H9 (cell line): ENCODE measurements around the gene GLRX3. TPM values are rescaled to one million over a fixed set of nuclear protein-coding genes. Genes with fewer than 3 reads are reported as not detected.

Experiments used
- DNase-seq: peaks from one replicate; pipeline ENCODE4 v3.0.0-alpha.2; 2017
- H2AFZ ChIP-seq: one replicate; pipeline ENCODE4 v1.6.1; 2013; ENCODE audit warnings: mild to moderate bottlenecking, low read length, control low read depth, moderate library complexity
- H2AK5ac ChIP-seq: 2 replicates; pipeline ENCODE4 v1.6.1; 2013; ENCODE audit warnings: low read length, control low read depth, mixed read lengths; ENCODE audit not compliant: insufficient read length
- H2BK120ac ChIP-seq: one replicate; pipeline ENCODE4 v1.6.1; 2013; ENCODE audit warnings: low read depth, mild to moderate bottlenecking, low read length, control low read depth, inconsistent platforms; ENCODE audit not compliant: poor library complexity, severe bottlenecking
- H2BK12ac ChIP-seq: 2 replicates; pipeline ENCODE4 v1.6.1; 2013; ENCODE audit warnings: low read length, control low read depth, mixed read lengths, low read depth; ENCODE audit not compliant: insufficient read length
- H2BK15ac ChIP-seq: 2 replicates; pipeline ENCODE4 v1.6.1; 2013; ENCODE audit warnings: low read depth, low read length, control low read depth
- H2BK20ac ChIP-seq: one replicate; pipeline ENCODE4 v1.6.1; 2013; ENCODE audit warnings: low read depth, mild to moderate bottlenecking, low read length, control low read depth, inconsistent platforms; ENCODE audit not compliant: poor library complexity, severe bottlenecking
- H2BK5ac ChIP-seq: 2 replicates; pipeline ENCODE4 v1.6.1; 2013; ENCODE audit warnings: low read length, control low read depth, mixed read lengths; ENCODE audit not compliant: insufficient read length
- H3K14ac ChIP-seq: 2 replicates; pipeline ENCODE4 v1.6.1; 2013; ENCODE audit warnings: low read length, control low read depth; ENCODE audit not compliant: insufficient read depth
- H3K18ac ChIP-seq: 2 replicates; pipeline ENCODE4 v1.6.1; 2013; ENCODE audit warnings: low read depth, mild to moderate bottlenecking, mixed read lengths, low read length, control low read depth; ENCODE audit not compliant: insufficient read length
- H3K23ac ChIP-seq: 2 replicates; pipeline ENCODE4 v1.6.1; 2013; ENCODE audit warnings: low read length, control low read depth, mixed read lengths, low read depth; ENCODE audit not compliant: insufficient read length
- H3K23me2 ChIP-seq: 2 replicates; pipeline ENCODE4 v1.6.1; 2013; ENCODE audit warnings: low read depth, mild to moderate bottlenecking, mixed read lengths, low read length, control low read depth; ENCODE audit not compliant: insufficient read length, poor library complexity, severe bottlenecking
- H3K27ac ChIP-seq: 2 replicates; pipeline ENCODE4 v1.5.1; 2013; ENCODE audit warnings: low read length, control low read depth, mixed read lengths, low read depth; ENCODE audit not compliant: insufficient read length
- H3K27me3 ChIP-seq: 2 replicates; pipeline ENCODE4 v1.6.1; 2013; ENCODE audit warnings: low read length, control low read depth, inconsistent platforms; ENCODE audit not compliant: insufficient read depth
- H3K4ac ChIP-seq: 2 replicates; pipeline ENCODE4 v1.6.1; 2013; ENCODE audit warnings: low read depth, mild to moderate bottlenecking, control low read depth, inconsistent platforms, low read length, moderate library complexity
- H3K4me1 ChIP-seq: 2 replicates; pipeline ENCODE4 v1.6.1; 2013; ENCODE audit warnings: low read length, control low read depth, inconsistent platforms; ENCODE audit not compliant: insufficient read depth
- H3K4me2 ChIP-seq: 2 replicates; pipeline ENCODE4 v1.6.1; 2013; ENCODE audit warnings: low read length, control low read depth, mixed read lengths; ENCODE audit not compliant: insufficient read length, insufficient read depth
- H3K56ac ChIP-seq: 2 replicates; pipeline ENCODE4 v1.6.1; 2013; ENCODE audit warnings: low read depth, mild to moderate bottlenecking, mixed read lengths, low read length, control low read depth; ENCODE audit not compliant: insufficient read length
- H3K79me1 ChIP-seq: 2 replicates; pipeline ENCODE4 v1.6.1; 2013; ENCODE audit warnings: low read depth, mild to moderate bottlenecking, moderate library complexity, low read length, control low read depth, inconsistent platforms; ENCODE audit not compliant: insufficient read depth, poor library complexity, severe bottlenecking
- H3K79me2 ChIP-seq: 2 replicates; pipeline ENCODE4 v1.6.1; 2013; ENCODE audit warnings: low read length, control low read depth, inconsistent platforms; ENCODE audit not compliant: insufficient read depth
- H3K9ac ChIP-seq: 2 replicates; pipeline ENCODE4 v1.6.1; 2013; ENCODE audit warnings: low read length, control low read depth, mixed read lengths; ENCODE audit not compliant: insufficient read length; ENCODE audit errors: extremely low read depth
- H3K9me3 ChIP-seq: one replicate; pipeline ENCODE4 v1.6.1; 2013; ENCODE audit warnings: low read depth, low read length, inconsistent platforms; ENCODE audit not compliant: control insufficient read depth
- H3T11ph ChIP-seq: one replicate; pipeline ENCODE4 v1.6.1; 2013; ENCODE audit warnings: mild to moderate bottlenecking, low read length, control low read depth, inconsistent platforms
- H4K20me1 ChIP-seq: one replicate; pipeline ENCODE4 v1.6.1; 2013; ENCODE audit not compliant: control insufficient read depth, insufficient read length, insufficient read depth
- H4K5ac ChIP-seq: 2 replicates; pipeline ENCODE4 v1.6.1; 2013; ENCODE audit warnings: low read depth, mild to moderate bottlenecking, mixed read lengths, low read length, control low read depth; ENCODE audit not compliant: insufficient read length
- H4K8ac ChIP-seq: replicated peaks from 2 replicates; pipeline ENCODE4 v1.6.1; 2013; ENCODE audit warnings: low read length, control low read depth, mixed read lengths, low read depth; ENCODE audit not compliant: insufficient read length
- H4K91ac ChIP-seq: 2 replicates; pipeline ENCODE4 v1.6.1; 2013; ENCODE audit warnings: low read depth, mild to moderate bottlenecking, moderate library complexity, mixed read lengths, low read length, control low read depth; ENCODE audit not compliant: insufficient read length
- H3K27ac Mint-ChIP-seq, 3 experiments: 2 replicates in 2 of 3; 3 replicates in 1 of 3; pipeline ENCODE4 v1.8.0; 2020 to 2021; ENCODE audit warnings: mixed read lengths in 3 of 3, mild to moderate bottlenecking in 1 of 3, moderate library complexity in 1 of 3
- H3K27me3 Mint-ChIP-seq: 2 replicates; pipeline ENCODE4 v1.8.0; 2021; ENCODE audit warnings: low read depth, mild to moderate bottlenecking, moderate library complexity, mixed read lengths
- H3K36me3 Mint-ChIP-seq, 3 experiments: 2 replicates in 2 of 3; 3 replicates in 1 of 3; pipeline ENCODE4 v1.8.0; 2020 to 2021; ENCODE audit warnings: low read depth in 3 of 3, mixed read lengths in 3 of 3; ENCODE audit not compliant: insufficient read depth in 1 of 3
- H3K4me1 Mint-ChIP-seq, 2 experiments: 2 replicates each; pipeline ENCODE4 v1.8.0; 2020; ENCODE audit warnings: mixed read lengths in 2 of 2
- H3K4me3 Mint-ChIP-seq, 2 experiments: 2 replicates in 1 of 2; 3 replicates in 1 of 2; pipeline ENCODE4 v1.8.0; 2020 to 2021; ENCODE audit warnings: mild to moderate bottlenecking in 2 of 2, mixed read lengths in 2 of 2, moderate library complexity in 1 of 2
- H3K9me3 Mint-ChIP-seq, 2 experiments: 2 replicates in 1 of 2; 3 replicates in 1 of 2; pipeline ENCODE4 v1.8.0; 2020; ENCODE audit warnings: mild to moderate bottlenecking in 2 of 2, mixed read lengths in 2 of 2, moderate library complexity in 1 of 2
- WGBS: extraction: QIAGEN DNeasy Blood & Tissue Kit; methylation state at CpG from one replicate; pipeline ENCODE4 v1.1.7; 2013; ENCODE audit warnings: missing lambda C conversion rate, low lambda C conversion rate, mixed read lengths; ENCODE audit not compliant: insufficient read length; ENCODE audit errors: extremely low coverage; 5-methylcytosine and 5-hydroxymethylcytosine counted together
- total RNA-seq: library from RNA; stranded (reverse); gene quantifications from 2 replicates; pipeline ENCODE4 v1.2.1, GENCODE V29; 2021
- TF ChIP-seq, protein P1 (sequence below): fragments of 200-600 bp; sonication (generic); conservative IDR thresholded peaks from 3 replicates; pipeline ENCODE4 v1.8.0; 2021; ENCODE audit warnings: antibody characterized with exemption, mild to moderate bottlenecking

The GLRX3 gene
- total RNA-seq, 1 experiment from 2014 or later, result 139 TPM

- Histone ChIP-seq H2AFZ (no peak overlapping the region), H2BK15ac (no peak overlapping the region), H3K27me3 (no peaks in the 10 kb centered on the region), H3K79me1 (peaks cover 6% of the 10 kb centered on the region), H3K56ac (no peak overlapping the region), H3K4me2 (peak overlapping the region; percentile 22), H3K4me1 (0 out of 2 replicates have a peak, but pooled peaks cover 2% of the 10 kb centered on the region), H2AK5ac (no peak overlapping the region), H2BK20ac (no peak overlapping the region), H2BK12ac (no peak overlapping the region), H4K91ac (no peak overlapping the region), H2BK5ac (no peak overlapping the region), H3K9me3 (no peaks in the 10 kb centered on the region), H3K23me2 (peaks cover 10% of the 10 kb centered on the region), H3K18ac (peak overlapping the region; percentile 21), H3K14ac (no peak overlapping the region), H3K23ac (no peak overlapping the region), H3T11ph (no peak overlapping the region), H4K8ac (no peak overlapping the region), H3K4ac (no peak overlapping the region), H4K20me1 (no peaks in the 10 kb centered on the region), H4K5ac (no peak overlapping the region), H3K27ac (no peak overlapping the region), H2BK120ac (no peak overlapping the region), H3K9ac (no peak overlapping the region), H3K79me2 (peaks cover 21% of the 10 kb centered on the region; the same call in 1 of the 2 replicates)
- peak overlapping the region; percentile 75 to 91 for H3K4me3 Mint-ChIP-seq
- TF ChIP-seq, protein P1, sequence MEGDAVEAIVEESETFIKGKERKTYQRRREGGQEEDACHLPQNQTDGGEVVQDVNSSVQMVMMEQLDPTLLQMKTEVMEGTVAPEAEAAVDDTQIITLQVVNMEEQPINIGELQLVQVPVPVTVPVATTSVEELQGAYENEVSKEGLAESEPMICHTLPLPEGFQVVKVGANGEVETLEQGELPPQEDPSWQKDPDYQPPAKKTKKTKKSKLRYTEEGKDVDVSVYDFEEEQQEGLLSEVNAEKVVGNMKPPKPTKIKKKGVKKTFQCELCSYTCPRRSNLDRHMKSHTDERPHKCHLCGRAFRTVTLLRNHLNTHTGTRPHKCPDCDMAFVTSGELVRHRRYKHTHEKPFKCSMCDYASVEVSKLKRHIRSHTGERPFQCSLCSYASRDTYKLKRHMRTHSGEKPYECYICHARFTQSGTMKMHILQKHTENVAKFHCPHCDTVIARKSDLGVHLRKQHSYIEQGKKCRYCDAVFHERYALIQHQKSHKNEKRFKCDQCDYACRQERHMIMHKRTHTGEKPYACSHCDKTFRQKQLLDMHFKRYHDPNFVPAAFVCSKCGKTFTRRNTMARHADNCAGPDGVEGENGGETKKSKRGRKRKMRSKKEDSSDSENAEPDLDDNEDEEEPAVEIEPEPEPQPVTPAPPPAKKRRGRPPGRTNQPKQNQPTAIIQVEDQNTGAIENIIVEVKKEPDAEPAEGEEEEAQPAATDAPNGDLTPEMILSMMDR, result no peak
- H3K4me1 Mint-ChIP-seq, result peaks cover 13% of the 10 kb centered on the region in 2 experiments
- H3K27me3 Mint-ChIP-seq, result peaks cover 5% of the 10 kb centered on the region
- no CpG with 5 or more reads among the region's 17 CpGs for WGBS
- H3K27ac Mint-ChIP-seq, result no peak overlapping the region
- peaks cover 8 to 21% (median 9%) of the 10 kb centered on the region in 3 experiments for H3K36me3 Mint-ChIP-seq
- H3K9me3 Mint-ChIP-seq, result no peaks in the 10 kb centered on the region
- no peak for DNase-seq
Observed at GRCh38 chr10:130135676-130136225, 440 bp upstream of the GLRX3 start.
